HPDE6-E6E7 (cell line): ENCODE data around the gene SLC35C1.

ENCODE experiments used
- DNase-seq: peaks from one replicate; pipeline ENCODE4 v3.0.0; 2011; ENCODE audit warnings: missing footprints; ENCODE audit errors: extremely low spot score

The SLC35C1 gene

GRCh38 chr11:45846974-45847910 lies 42.3 kb downstream of the SLC35C1 start, which contains the start of gene CRY2:
CRY2 (plus strand) TSS chr11:45847475; CDS start chr11:45847491, 16 bp downstream.
- DNase-seq = peak; percentile 95

- DNase-seq = peak; percentile 39
These were observed 43.0 kb downstream of the SLC35C1 start for GRCh38 chr11:45847911-45848316.

GRCh38 chr11:45848654-45849081 lies 43.7 kb downstream of the SLC35C1 start:
- no peak for DNase-seq

GRCh38 chr11:45850446-45850845 lies 45.5 kb downstream of the SLC35C1 start:
- DNase-seq = no peak

- DNase-seq = no peak
These were observed 46.3 kb downstream of the SLC35C1 start for GRCh38 chr11:45851228-45851627.

- no peak for DNase-seq
These were observed 47.2 kb downstream of the SLC35C1 start for GRCh38 chr11:45852018-45852711.

GRCh38 chr11:45852712-45853101 lies 47.8 kb downstream of the SLC35C1 start:
- DNase-seq = no peak

- DNase-seq = no peak
These were observed 48.6 kb downstream of the SLC35C1 start for GRCh38 chr11:45853332-45854219.

GRCh38 chr11:45855308-45855707 lies 50.4 kb downstream of the SLC35C1 start:
- DNase-seq = no peak

GRCh38 chr11:45856044-45856468 lies 51.1 kb downstream of the SLC35C1 start:
- DNase-seq = no peak

- DNase-seq = no peak
These were observed 53.1 kb downstream of the SLC35C1 start for GRCh38 chr11:45857961-45858474.

- DNase-seq = no peak
These were observed 53.9 kb downstream of the SLC35C1 start for GRCh38 chr11:45858751-45859398.

GRCh38 chr11:45859661-45860140 lies 54.8 kb downstream of the SLC35C1 start:
- DNase-seq = no peak

GRCh38 chr11:45860348-45860747 lies 55.4 kb downstream of the SLC35C1 start:
- no peak for DNase-seq

- no peak for DNase-seq
These were observed 56.0 kb downstream of the SLC35C1 start for GRCh38 chr11:45860764-45861510.
